ENCODE results near the gene CEP63. TPM values are rescaled to one million over a fixed set of nuclear protein-coding genes. Genes with fewer than 3 reads are reported as not detected.

CEP63 gene
- total and polyA plus RNA-seq, 9 of the 15 experiments (the other 6 are each of a cell fraction or from before 2014, with no cell fraction given): 5.1 to 17.8 (median 10.6) TPM

DNA sequence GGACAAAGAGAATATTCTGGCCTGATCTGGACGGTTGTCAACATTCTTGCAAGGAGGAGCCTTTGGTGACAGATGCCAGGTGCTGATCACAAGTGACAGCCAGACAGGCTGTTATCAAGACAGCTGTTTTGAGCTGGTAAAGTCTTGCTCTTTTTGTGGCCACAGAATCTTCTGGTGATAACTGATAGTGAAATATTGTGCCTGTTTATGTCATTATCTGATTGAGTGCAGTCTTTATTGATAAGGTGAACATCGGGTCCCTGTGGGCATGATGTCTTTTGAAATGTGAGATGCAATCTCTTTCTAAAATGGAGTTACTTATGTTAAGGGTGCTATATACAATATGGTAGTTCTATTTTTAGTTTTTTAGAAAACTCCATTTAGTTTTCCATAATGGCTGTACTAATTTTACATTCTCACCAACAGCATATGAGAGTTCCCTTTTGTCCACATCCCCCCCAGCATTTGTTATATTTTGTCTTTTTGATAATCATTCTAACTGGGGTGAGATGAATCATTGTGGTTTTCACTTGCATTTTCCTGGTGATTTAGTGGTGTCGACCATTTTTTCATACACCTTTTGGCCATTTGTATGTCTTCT, 10.7 kb downstream of the CEP63 start (continued):
- TF ChIP-seq, protein P1, sequence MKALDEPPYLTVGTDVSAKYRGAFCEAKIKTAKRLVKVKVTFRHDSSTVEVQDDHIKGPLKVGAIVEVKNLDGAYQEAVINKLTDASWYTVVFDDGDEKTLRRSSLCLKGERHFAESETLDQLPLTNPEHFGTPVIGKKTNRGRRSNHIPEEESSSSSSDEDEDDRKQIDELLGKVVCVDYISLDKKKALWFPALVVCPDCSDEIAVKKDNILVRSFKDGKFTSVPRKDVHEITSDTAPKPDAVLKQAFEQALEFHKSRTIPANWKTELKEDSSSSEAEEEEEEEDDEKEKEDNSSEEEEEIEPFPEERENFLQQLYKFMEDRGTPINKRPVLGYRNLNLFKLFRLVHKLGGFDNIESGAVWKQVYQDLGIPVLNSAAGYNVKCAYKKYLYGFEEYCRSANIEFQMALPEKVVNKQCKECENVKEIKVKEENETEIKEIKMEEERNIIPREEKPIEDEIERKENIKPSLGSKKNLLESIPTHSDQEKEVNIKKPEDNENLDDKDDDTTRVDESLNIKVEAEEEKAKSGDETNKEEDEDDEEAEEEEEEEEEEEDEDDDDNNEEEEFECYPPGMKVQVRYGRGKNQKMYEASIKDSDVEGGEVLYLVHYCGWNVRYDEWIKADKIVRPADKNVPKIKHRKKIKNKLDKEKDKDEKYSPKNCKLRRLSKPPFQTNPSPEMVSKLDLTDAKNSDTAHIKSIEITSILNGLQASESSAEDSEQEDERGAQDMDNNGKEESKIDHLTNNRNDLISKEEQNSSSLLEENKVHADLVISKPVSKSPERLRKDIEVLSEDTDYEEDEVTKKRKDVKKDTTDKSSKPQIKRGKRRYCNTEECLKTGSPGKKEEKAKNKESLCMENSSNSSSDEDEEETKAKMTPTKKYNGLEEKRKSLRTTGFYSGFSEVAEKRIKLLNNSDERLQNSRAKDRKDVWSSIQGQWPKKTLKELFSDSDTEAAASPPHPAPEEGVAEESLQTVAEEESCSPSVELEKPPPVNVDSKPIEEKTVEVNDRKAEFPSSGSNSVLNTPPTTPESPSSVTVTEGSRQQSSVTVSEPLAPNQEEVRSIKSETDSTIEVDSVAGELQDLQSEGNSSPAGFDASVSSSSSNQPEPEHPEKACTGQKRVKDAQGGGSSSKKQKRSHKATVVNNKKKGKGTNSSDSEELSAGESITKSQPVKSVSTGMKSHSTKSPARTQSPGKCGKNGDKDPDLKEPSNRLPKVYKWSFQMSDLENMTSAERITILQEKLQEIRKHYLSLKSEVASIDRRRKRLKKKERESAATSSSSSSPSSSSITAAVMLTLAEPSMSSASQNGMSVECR (CRISPR knock-in tag; IDR thresholded peaks at IDR 0.05): no peak
- TF ChIP-seq FOXA1 (IDR thresholded peaks at IDR 0.05; ENCODE audit: borderline replicate concordance) (no peak), NR2C1 (IDR thresholded peaks at IDR 0.05) (no peak), NR2C1 (tag; IDR thresholded peaks at IDR 0.05) (peak; percentile 78), RAD21 (CRISPR knock-in tag; conservative IDR thresholded peaks at IDR 0.05 in 1 of 2, IDR thresholded peaks at IDR 0.05 in 1 of 2) (0 out of 4 replicates have a peak, but pooled peaks of 1 of the 2 experiments have one; percentile 15), LEF1 (IDR thresholded peaks at IDR 0.05) (peak; percentile 23; the same call in 1 of the 2 replicates), CBFA2T3 (IDR thresholded peaks at IDR 0.05) (peak; percentile 97), TBL1XR1 (IDR thresholded peaks at IDR 0.05; ENCODE audit: low read length in 2 of 2) (peak in 1 of 2 experiments; percentile 69; a peak in 2 of 4 replicates), KLF6 (CRISPR knock-in tag; IDR thresholded peaks at IDR 0.05; ENCODE audit: borderline replicate concordance) (peak; percentile 92; the same call in 1 of the 2 replicates), GATAD2A (IDR thresholded peaks at IDR 0.05) (no peak), NCOA1 (IDR thresholded peaks at IDR 0.05; ENCODE audit: low read depth) (0 out of 2 replicates have a peak, but pooled peaks have one; percentile 29), PHB2 (IDR thresholded peaks at IDR 0.05; ENCODE audit: low read depth) (peak; percentile 50; the same call in 1 of the 2 replicates)
- TF ChIP-seq, protein P2, sequence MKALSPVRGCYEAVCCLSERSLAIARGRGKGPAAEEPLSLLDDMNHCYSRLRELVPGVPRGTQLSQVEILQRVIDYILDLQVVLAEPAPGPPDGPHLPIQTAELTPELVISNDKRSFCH (CRISPR knock-in tag; IDR thresholded peaks at IDR 0.05): 0 out of 2 replicates have a peak, but pooled peaks have one; percentile 57
- TF ChIP-seq, protein P2 (tag; IDR thresholded peaks at IDR 0.05): peak; percentile 96
- TF ChIP-seq, protein P3, sequence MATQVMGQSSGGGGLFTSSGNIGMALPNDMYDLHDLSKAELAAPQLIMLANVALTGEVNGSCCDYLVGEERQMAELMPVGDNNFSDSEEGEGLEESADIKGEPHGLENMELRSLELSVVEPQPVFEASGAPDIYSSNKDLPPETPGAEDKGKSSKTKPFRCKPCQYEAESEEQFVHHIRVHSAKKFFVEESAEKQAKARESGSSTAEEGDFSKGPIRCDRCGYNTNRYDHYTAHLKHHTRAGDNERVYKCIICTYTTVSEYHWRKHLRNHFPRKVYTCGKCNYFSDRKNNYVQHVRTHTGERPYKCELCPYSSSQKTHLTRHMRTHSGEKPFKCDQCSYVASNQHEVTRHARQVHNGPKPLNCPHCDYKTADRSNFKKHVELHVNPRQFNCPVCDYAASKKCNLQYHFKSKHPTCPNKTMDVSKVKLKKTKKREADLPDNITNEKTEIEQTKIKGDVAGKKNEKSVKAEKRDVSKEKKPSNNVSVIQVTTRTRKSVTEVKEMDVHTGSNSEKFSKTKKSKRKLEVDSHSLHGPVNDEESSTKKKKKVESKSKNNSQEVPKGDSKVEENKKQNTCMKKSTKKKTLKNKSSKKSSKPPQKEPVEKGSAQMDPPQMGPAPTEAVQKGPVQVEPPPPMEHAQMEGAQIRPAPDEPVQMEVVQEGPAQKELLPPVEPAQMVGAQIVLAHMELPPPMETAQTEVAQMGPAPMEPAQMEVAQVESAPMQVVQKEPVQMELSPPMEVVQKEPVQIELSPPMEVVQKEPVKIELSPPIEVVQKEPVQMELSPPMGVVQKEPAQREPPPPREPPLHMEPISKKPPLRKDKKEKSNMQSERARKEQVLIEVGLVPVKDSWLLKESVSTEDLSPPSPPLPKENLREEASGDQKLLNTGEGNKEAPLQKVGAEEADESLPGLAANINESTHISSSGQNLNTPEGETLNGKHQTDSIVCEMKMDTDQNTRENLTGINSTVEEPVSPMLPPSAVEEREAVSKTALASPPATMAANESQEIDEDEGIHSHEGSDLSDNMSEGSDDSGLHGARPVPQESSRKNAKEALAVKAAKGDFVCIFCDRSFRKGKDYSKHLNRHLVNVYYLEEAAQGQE (IDR thresholded peaks at IDR 0.05; ENCODE audit: borderline replicate concordance): peak; percentile 31; the same call in 1 of the 2 replicates
- TF ChIP-seq, protein P3 (CRISPR knock-in tag; IDR thresholded peaks at IDR 0.05; ENCODE audit: low read depth): no peak
